Astrocyte (in vitro differentiated cells and primary cell): ENCODE data around the gene ACP6.

Experiments
- EZH2 ChIP-seq: IDR thresholded peaks from 2 replicates; pipeline ENCODE4 v1.6.1; 2012; ENCODE audit warnings: mild to moderate bottlenecking, low read length, inconsistent platforms; ENCODE audit not compliant: insufficient read depth
- TF ChIP-seq, protein P1 (sequence below): IDR thresholded peaks from 2 replicates; pipeline ENCODE4 v1.5.1; 2011; ENCODE audit warnings: low read depth, mild to moderate bottlenecking, inconsistent platforms, low read length, moderate library complexity; ENCODE audit not compliant: insufficient read depth

DNA sequence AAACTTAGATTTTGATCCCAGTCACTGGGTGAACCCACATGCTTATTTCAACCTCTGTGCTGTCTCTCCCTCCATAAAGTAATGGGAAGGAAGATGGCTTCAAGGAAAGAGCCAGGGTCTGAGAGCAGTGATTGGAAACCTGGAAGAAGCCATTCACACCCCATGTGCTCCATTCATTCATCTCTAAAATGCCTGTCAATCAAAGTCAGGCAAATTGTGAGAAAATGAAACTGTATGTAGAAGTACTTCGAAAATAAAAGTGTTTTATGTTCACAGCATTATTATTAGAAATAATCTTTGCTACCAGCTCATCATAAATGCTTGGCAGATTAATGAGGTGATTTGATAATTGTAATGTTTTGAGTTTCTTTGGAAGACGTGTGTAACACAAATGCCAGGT, 61.0 kb downstream of the ACP6 start:
- TF ChIP-seq, protein P1, sequence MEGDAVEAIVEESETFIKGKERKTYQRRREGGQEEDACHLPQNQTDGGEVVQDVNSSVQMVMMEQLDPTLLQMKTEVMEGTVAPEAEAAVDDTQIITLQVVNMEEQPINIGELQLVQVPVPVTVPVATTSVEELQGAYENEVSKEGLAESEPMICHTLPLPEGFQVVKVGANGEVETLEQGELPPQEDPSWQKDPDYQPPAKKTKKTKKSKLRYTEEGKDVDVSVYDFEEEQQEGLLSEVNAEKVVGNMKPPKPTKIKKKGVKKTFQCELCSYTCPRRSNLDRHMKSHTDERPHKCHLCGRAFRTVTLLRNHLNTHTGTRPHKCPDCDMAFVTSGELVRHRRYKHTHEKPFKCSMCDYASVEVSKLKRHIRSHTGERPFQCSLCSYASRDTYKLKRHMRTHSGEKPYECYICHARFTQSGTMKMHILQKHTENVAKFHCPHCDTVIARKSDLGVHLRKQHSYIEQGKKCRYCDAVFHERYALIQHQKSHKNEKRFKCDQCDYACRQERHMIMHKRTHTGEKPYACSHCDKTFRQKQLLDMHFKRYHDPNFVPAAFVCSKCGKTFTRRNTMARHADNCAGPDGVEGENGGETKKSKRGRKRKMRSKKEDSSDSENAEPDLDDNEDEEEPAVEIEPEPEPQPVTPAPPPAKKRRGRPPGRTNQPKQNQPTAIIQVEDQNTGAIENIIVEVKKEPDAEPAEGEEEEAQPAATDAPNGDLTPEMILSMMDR: no peak
- TF ChIP-seq EZH2: no peak
